ENCODE measurements around the gene WDR49. TPM values are rescaled to one million over a fixed set of nuclear protein-coding genes. Genes with fewer than 3 reads are reported as not detected.

Gene WDR49
- total RNA-seq, 1 experiment from 2014 or later, result 1.3 TPM

GRCh38 chr3:167453815-167454214 is 199.9 kb downstream of the WDR49 start:
- no peaks in the 10 kb centered on the region; a peak in 2 of 7 replicates for H3K36me3 Mint-ChIP-seq (ENCODE audit: insufficient read depth in 1 of 3, low read depth in 3 of 3)
- no peaks in the 10 kb centered on the region for H3K79me2 ChIP-seq (ENCODE audit: insufficient read depth, low read length)

More at GRCh38 chr3:167453815-167454214, 199.9 kb downstream of the WDR49 start:
- no peak overlapping the region for H3K18ac ChIP-seq (ENCODE audit: insufficient read length, low read depth, low read length)
- Mint-ChIP-seq H3K27me3 (ENCODE audit: low read depth) (no peaks in the 10 kb centered on the region), H3K9me3 (no peaks in the 10 kb centered on the region; a peak in 1 of 5 replicates), H3K27ac (peak overlapping the region in 1 of 3 experiments; percentile 82; a peak in 1 of 7 replicates), H3K4me1 (peaks cover 52 to 61% of the 10 kb centered on the region in 2 experiments), H3K4me3 (no peak overlapping the region)
- no peaks in the 10 kb centered on the region for H3K23me2 ChIP-seq (ENCODE audit: insufficient read length, low read depth, low read length, poor library complexity, severe bottlenecking)
- H3K9ac ChIP-seq (ENCODE audit: extremely low read depth, insufficient read length, low read length), result no peak overlapping the region
- H4K5ac ChIP-seq (ENCODE audit: insufficient read length, low read depth, low read length), result no peak overlapping the region
- no peaks in the 10 kb centered on the region for H3K79me1 ChIP-seq (ENCODE audit: insufficient read depth, low read depth, low read length, poor library complexity, severe bottlenecking)
- H4K91ac ChIP-seq (ENCODE audit: insufficient read length, low read depth, low read length), result no peak overlapping the region
- H2BK120ac ChIP-seq (ENCODE audit: low read depth, low read length, poor library complexity, severe bottlenecking), result no peak overlapping the region
- peaks cover 5% of the 10 kb centered on the region; the same call in 1 of the 2 replicates for H3K4me1 ChIP-seq (ENCODE audit: insufficient read depth, low read length)
- H3K14ac ChIP-seq (ENCODE audit: insufficient read depth, low read length), result no peak overlapping the region
- no peaks in the 10 kb centered on the region for H3K9me3 ChIP-seq (ENCODE audit: control insufficient read depth, low read depth, low read length)
- no peak overlapping the region for H2AFZ ChIP-seq (ENCODE audit: low read length)
- no peak overlapping the region for H3K4me2 ChIP-seq (ENCODE audit: insufficient read depth, insufficient read length, low read length)
- no peak overlapping the region for H3T11ph ChIP-seq (ENCODE audit: low read length)
- no peak overlapping the region for H3K4ac ChIP-seq (ENCODE audit: low read depth, low read length)
- DNase-seq, result no peak
- no peak overlapping the region for H2BK20ac ChIP-seq (ENCODE audit: low read depth, low read length, poor library complexity, severe bottlenecking)
- H3K27me3 ChIP-seq (ENCODE audit: insufficient read depth, low read length), result no peaks in the 10 kb centered on the region
- no peaks in the 10 kb centered on the region for H4K20me1 ChIP-seq (ENCODE audit: control insufficient read depth, insufficient read depth, insufficient read length)
- H3K23ac ChIP-seq (ENCODE audit: insufficient read length, low read depth, low read length), result no peak overlapping the region
- no peak overlapping the region for H3K27ac ChIP-seq (ENCODE audit: insufficient read length, low read depth, low read length)
- H2BK15ac ChIP-seq (ENCODE audit: low read depth, low read length), result no peak overlapping the region
- no peak overlapping the region for H2AK5ac ChIP-seq (ENCODE audit: insufficient read length, low read length)
- H2BK5ac ChIP-seq (ENCODE audit: insufficient read length, low read length), result no peak overlapping the region
- no peak overlapping the region for H4K8ac ChIP-seq (replicated peaks; ENCODE audit: insufficient read length, low read depth, low read length)
- WGBS (ENCODE audit: extremely low coverage, insufficient read length, low lambda C conversion rate), result no CpG with 5 or more reads among the region's 2 CpGs
- H3K56ac ChIP-seq (ENCODE audit: insufficient read length, low read depth, low read length), result no peak overlapping the region
- no peak for TF ChIP-seq CTCF (conservative IDR thresholded peaks at IDR 0.05)
- H2BK12ac ChIP-seq (ENCODE audit: insufficient read length, low read depth, low read length), result no peak overlapping the region

Data from H9 (cell line).